Ectodermal cell (in vitro differentiated cells): ENCODE results near the gene SLC16A13.
A peak's percentile ranks its signal among the peaks of the same experiment; 100 is the strongest.

Experiments
- H3K27ac ChIP-seq: 2 replicates; pipeline ENCODE4 v1.7.0; 2013; ENCODE audit warnings: mild to moderate bottlenecking, low read depth, low read length; ENCODE audit not compliant: insufficient read depth, poor library complexity, severe bottlenecking
- H3K27me3 ChIP-seq: 2 replicates; pipeline ENCODE4 v1.7.0; 2013; ENCODE audit warnings: mild to moderate bottlenecking, low read length; ENCODE audit not compliant: insufficient read depth, control insufficient read depth, poor library complexity, severe bottlenecking
- H3K36me3 ChIP-seq: one replicate; pipeline ENCODE4 v1.7.0; 2013; ENCODE audit warnings: low read length; ENCODE audit not compliant: control insufficient read depth, insufficient read depth
- H3K4me1 ChIP-seq: one replicate; pipeline ENCODE4 v1.7.0; 2013; ENCODE audit warnings: low read length; ENCODE audit not compliant: control insufficient read depth, insufficient read depth
- H3K4me3 ChIP-seq: 2 replicates; pipeline ENCODE4 v1.7.0; 2013; ENCODE audit warnings: low read depth, low read length, control low read depth; ENCODE audit not compliant: insufficient read depth
- H3K9me3 ChIP-seq: 2 replicates; pipeline ENCODE4 v1.7.0; 2013; ENCODE audit warnings: mild to moderate bottlenecking, low read length, moderate library complexity; ENCODE audit not compliant: control insufficient read depth
- WGBS, 2 experiments: methylation state at CpG; one replicate each; pipeline ENCODE4 v1.1.7; 2013; ENCODE audit warnings: missing lambda C conversion rate in 2 of 2; 5-methylcytosine and 5-hydroxymethylcytosine counted together

The SLC16A13 gene

DNA sequence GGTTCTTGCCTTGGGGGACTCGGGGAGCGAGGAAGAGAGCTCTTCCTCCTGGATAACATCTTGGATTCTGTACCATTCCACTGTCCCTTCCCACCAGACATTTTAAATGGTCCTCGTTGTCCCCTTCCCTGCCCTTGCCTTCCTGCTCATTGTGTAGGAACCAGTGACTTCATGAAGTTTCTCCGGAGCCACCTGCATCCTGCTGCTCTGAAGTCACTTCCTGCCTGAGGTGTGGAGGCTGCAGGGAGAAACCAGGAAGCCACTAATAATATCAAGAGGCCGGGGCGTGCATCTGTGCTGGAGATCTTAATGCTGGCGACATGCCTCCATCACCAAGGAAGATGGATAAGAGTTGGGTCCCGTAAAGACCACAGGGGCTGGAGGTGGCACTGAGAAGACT is 6.2 kb upstream of the SLC16A13 start:
- Histone ChIP-seq H3K36me3 (no peaks in the 10 kb centered on the region), H3K9me3 (no peaks in the 10 kb centered on the region), H3K4me3 (no peak overlapping the region), H3K4me1 (no peaks in the 10 kb centered on the region), H3K27ac (no peak overlapping the region), H3K27me3 (peaks cover 2% of the 10 kb centered on the region)
- WGBS, 2 experiments, result 89 to 92% methylated on average over 8 of the region's 8 CpGs

DNA sequence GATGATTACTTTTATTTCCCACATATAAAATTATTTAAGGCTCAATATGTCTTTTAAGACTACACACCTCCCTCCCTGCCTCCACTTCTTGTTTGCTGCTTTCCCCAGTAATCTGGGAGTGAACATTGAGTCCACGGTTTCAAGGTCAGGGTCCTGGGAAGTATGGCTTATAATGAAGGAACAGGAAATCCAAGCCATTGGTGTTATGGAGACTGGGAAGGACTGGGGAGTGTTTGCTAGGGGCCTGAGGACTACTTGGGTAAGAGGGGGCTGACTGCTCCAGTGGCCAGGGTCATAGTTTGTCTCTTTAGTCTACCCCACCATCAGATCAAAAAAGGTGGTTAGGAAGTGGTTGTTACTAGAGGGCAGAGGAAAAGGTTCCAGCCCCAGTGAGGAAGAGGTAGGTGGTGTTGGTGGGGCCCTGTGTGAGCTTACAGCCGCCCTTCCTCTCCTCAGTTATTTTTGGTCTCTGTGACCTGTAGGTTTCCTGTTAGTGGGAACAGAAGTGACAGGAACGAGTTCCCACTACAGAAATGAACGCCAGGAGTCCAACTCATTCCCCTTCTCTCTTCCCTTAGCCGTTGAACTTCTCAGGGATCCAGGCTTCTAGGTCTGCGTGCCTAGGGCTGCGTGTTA is 742 bp upstream of the SLC16A13 start:
- no peaks in the 10 kb centered on the region for H3K9me3 ChIP-seq
- no peaks in the 10 kb centered on the region for H3K36me3 ChIP-seq
- H3K4me1 ChIP-seq, result peaks cover 8% of the 10 kb centered on the region
- peaks cover 12% of the 10 kb centered on the region for H3K27me3 ChIP-seq
- H3K27ac ChIP-seq, result no peak overlapping the region
- WGBS, 2 experiments, result 33 to 35% methylated on average over 7 of the region's 7 CpGs
- H3K4me3 ChIP-seq, result peak overlapping the region; percentile 62

DNA sequence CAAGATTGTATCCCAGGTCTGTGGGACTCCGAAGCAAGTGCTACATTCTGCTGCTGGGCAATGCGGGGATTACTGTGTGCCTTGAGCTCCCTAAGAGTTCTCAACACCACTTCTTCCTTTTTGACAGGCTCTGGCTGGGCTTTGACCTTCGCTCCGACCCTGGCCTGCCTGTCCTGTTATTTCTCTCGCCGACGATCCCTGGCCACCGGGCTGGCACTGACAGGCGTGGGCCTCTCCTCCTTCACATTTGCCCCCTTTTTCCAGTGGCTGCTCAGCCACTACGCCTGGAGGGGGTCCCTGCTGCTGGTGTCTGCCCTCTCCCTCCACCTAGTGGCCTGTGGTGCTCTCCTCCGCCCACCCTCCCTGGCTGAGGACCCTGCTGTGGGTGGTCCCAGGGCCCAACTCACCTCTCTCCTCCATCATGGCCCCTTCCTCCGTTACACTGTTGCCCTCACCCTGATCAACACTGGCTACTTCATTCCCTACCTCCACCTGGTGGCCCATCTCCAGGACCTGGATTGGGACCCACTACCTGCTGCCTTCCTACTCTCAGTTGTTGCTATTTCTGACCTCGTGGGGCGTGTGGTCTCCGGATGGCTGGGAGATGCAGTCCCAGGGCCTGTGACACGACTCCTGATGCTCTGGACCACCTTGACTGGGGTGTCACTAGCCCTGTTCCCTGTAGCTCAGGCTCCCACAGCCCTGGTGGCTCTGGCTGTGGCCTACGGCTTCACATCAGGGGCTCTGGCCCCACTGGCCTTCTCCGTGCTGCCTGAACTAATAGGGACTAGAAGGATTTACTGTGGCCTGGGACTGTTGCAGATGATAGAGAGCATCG is 2.4 kb downstream of the SLC16A13 start:
- Histone ChIP-seq H3K36me3 (no peaks in the 10 kb centered on the region), H3K9me3 (no peaks in the 10 kb centered on the region), H3K4me3 (no peak overlapping the region), H3K27ac (no peak overlapping the region), H3K27me3 (peaks cover 35% of the 10 kb centered on the region), H3K4me1 (peaks cover 24% of the 10 kb centered on the region)
- WGBS, 2 experiments, result 83 to 84% methylated on average over 19 of the region's 19 CpGs

DNA sequence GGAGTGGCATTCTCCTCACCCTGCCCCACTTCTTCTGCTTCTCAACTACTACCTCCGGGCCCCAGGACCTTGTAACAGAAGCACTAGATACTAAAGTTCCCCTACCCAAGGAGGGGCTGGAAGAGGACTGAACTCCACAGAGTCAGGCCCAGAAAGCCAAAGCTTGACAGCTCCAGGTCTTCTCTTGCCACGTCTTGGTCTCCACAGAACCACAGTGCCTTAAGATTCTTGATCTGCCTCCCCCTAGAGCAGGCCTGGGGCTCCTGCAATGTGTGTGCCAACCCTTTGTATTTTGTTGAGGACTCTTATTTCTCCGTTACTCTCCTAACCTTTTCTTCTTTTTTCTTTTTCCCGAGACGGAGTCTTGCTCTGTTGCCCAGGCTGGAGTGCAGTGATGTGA is 4.0 kb downstream of the SLC16A13 start:
- Histone ChIP-seq H3K4me1 (peaks cover 32% of the 10 kb centered on the region), H3K27ac (no peak overlapping the region)
- WGBS, 2 experiments, result 89 to 92% methylated on average over 5 of the region's 5 CpGs

DNA sequence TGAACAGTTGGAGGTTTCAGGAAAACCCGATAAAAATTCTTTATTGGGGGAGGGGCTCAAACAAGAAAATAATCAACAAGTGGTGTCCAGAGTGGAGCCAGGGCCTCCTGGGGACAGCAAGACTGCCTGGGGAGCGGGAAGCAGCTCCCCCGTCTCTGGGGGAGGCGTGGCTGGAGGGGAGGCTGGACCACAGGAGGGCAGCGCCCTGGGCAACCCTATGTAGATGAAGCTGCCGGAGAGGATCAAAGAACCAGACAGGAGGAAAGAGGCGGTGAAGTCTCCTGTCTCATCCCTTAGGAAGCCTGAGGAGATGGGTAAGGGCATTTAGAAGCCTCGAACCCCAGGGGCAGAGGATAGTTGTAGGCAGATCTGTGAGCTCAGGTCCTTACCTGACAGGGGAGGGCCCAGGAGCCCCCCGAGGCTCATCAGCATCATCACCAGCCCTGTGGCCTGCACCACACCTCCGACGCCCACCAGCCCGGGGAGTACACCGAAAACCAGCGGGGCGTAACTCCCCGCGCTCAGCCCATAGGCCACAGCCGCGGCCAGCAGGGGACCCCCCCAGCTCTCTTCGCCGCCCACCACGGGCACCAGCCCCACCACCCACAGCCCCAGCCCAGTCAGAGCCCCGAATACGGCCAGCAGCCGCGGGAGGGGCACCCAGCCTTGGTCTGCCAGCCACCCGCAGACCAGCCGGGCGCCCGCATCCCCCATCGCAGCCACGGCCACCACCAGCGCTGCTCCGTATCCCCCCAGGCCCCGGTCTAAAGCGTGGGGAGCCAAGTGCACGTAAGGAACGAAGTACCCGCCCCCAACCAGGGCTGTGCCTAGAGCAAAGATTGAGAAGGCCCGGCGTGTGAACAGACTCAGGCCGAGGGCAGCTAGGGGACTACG is 6.0 kb downstream of the SLC16A13 start:
- H3K9me3 ChIP-seq, result no peaks in the 10 kb centered on the region
- no peaks in the 10 kb centered on the region for H3K36me3 ChIP-seq
- 10 to 13% methylated on average over 43 of the region's 43 CpGs for WGBS, 2 experiments
- H3K4me1 ChIP-seq, result peaks cover 36% of the 10 kb centered on the region
- no peak overlapping the region for H3K4me3 ChIP-seq
- H3K27ac ChIP-seq, result no peak overlapping the region
- H3K27me3 ChIP-seq, result peaks cover 62% of the 10 kb centered on the region

More for the DNA sequence above, 4.0 kb downstream of the SLC16A13 start:
- H3K4me3 ChIP-seq, result no peak overlapping the region
- H3K9me3 ChIP-seq, result no peaks in the 10 kb centered on the region
- H3K36me3 ChIP-seq, result no peaks in the 10 kb centered on the region
- H3K27me3 ChIP-seq, result peaks cover 50% of the 10 kb centered on the region

DNA sequence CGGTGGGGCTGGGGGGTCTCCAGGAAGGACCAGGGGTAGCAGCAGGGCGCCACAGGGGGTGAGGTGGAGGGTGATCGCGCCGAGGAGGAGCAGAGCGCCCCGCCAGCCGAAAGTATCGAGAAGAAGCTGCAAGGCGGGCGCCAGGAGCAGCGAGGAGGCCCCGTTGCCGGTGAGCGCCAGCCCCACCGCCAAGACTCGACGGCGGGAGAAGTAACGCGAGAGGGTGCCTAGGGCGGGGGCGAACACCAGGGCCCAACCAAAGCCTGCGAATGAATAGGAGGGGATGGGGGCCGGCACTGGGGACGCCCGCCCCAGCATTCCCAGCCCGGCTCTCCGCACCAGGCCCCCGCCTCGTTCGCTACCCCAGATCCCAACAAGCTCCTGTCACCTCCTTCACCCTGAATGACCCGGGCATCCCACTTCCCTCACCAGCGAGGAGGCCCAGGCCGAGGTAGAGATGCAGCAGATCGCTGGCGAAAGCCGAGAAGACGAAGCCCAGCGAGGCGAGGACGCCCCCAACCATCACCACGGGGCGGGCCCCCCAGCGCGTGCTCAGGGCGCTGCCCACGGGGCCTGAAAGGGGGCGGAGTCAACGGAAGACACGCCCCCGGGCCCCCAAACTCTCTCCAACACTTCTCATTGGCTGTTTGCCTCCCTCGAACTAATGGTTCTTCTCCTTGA is 6.8 kb downstream of the SLC16A13 start:
- Histone ChIP-seq H3K27ac (no peak overlapping the region), H3K27me3 (peaks cover 61% of the 10 kb centered on the region)

DNA sequence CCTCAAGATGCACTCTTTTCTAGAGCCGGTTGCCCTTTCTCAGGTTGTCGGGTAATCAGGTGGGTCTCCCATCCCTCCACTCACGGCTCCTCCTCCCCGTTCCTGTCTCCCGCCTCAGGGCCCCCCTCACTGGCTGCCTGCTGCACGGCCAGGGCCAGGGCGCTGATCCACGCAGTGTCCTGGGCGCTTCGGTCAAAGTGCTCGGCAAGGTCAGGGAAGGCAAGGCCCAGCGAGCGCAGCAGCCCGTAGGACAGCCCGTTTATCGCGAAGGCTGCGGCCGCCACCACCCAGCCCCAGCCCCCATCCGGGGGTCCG is 7.3 kb downstream of the SLC16A13 start:
- WGBS, 2 experiments, result 6% methylated on average over 21 of the region's 21 CpGs
- H3K27me3 ChIP-seq, result peaks cover 61% of the 10 kb centered on the region
- H3K4me3 ChIP-seq, result peak overlapping the region; percentile 23
- no peaks in the 10 kb centered on the region for H3K9me3 ChIP-seq
- H3K36me3 ChIP-seq, result no peaks in the 10 kb centered on the region
- H3K27ac ChIP-seq, result no peak overlapping the region
- peaks cover 33% of the 10 kb centered on the region for H3K4me1 ChIP-seq

More for the DNA sequence above, 6.8 kb downstream of the SLC16A13 start:
- Histone ChIP-seq H3K4me1 (peaks cover 36% of the 10 kb centered on the region), H3K4me3 (peak overlapping the region; percentile 5), H3K9me3 (no peaks in the 10 kb centered on the region), H3K36me3 (no peaks in the 10 kb centered on the region)
- WGBS, 2 experiments, result 3 to 4% methylated on average over 53 of the region's 53 CpGs

DNA sequence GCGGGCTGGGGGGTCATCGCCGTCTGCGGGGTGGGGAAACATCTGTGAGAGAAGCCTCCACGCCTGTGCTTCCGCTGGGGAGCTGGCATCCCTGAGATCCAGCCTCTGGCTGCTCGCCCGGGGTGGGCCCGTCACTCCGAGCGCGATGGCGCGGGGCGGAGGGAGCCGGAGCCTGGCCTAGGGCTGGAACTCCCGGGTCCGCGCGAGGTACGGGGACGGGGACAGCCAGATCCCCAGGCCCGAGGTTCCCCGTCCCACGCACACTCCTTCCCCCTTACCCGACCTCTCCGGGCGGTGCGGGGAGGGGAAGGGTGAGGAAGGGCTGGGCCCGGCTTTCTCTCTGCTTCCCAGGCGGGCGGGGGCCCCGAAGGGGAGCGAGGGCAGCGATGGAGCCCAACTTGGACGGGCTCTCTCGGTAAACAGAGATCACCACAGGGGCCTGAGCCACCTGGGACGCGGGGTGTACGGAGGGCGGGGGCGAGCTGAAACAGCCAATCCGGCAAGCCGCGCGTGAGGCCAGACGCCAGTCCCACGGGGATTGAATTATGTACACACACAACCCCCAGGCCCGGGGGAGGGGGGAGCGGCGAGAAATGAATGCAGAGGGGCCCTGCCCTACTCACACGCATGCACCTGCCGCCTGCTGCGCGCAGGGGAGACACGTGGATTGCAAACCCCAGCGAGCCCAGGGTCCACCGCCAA is 7.8 kb downstream of the SLC16A13 start, which contains the start of gene SLC16A11:
SLC16A11 (minus strand) TSS at position 596 of the 702 bp plus-strand sequence; CDS start at position 17, 579 bp downstream.
- Histone ChIP-seq H3K27me3 (peaks cover 61% of the 10 kb centered on the region), H3K36me3 (no peaks in the 10 kb centered on the region), H3K4me1 (peaks cover 32% of the 10 kb centered on the region), H3K4me3 (peak within 1 kb of the TSS; percentile 23), H3K27ac (no peak within 1 kb of the TSS), H3K9me3 (no peaks in the 10 kb centered on the region)
- 2 to 3% methylated on average over 58 of the region's 58 CpGs for WGBS, 2 experiments

DNA sequence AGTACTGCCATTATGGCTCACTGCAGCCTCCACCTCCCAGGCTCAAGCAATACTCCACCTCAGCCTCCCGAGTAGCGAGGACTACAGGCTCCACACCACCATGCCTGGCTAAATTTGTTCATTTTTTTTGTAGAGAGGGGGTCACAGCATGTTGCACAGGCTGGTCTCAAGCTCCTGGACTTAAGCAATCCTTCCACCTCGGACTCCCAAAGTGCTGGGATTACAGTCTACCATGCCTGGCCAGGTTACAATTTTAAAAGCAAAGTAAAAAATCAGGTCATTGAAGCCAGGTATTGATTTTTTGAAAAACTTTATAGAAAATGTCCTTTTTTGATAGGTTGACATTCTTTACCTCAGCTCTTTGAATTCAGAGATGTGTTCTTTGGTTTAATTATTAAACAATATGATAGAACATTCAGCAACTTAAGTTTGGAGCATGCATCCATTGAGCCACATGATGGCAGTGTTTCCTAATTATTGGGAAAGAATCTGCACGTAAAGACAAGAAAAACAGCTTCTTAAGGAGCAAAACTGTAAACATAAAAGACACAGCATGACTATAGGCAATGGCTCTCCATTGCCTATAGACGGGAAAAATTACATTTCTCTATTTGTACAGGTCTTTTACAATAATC is 9.8 kb downstream of the SLC16A13 start:
- H3K27ac ChIP-seq, result no peak overlapping the region

More for the DNA sequence above, 9.8 kb downstream of the SLC16A13 start:
- H3K9me3 ChIP-seq, result no peaks in the 10 kb centered on the region
- H3K4me3 ChIP-seq, result peak overlapping the region; percentile 37
- H3K27me3 ChIP-seq, result peaks cover 61% of the 10 kb centered on the region
- WGBS, 2 experiments, result 28 to 32% methylated on average over 5 of the region's 5 CpGs
- no peaks in the 10 kb centered on the region for H3K36me3 ChIP-seq
- H3K4me1 ChIP-seq, result peaks cover 32% of the 10 kb centered on the region
